DMS53 (cell line): ENCODE data around the gene SPG21.
"Not testable (repeated sequence)": the region's sequence is repeated elsewhere in the genome, so short reads cannot be mapped to it uniquely, and the experiment has no call there.

ENCODE experiments used
- DNase-seq: peaks from one replicate; lab custom pipeline; 2025; lab: John Stamatoyannopoulos, UW

SPG21 gene

GRCh38 chr15:64989416-64990167 lies at the start of gene SPG21:
TSS of gene SPG21 (minus strand) at chr15:64989914. CDS start at chr15:64983569, 6,345 bp downstream.
- DNase-seq: peak; percentile 96

GRCh38 chr15:65038836-65039235 lies 49.1 kb upstream of the SPG21 start:
- no peak for DNase-seq

- DNase-seq: no peak
These were observed 48.7 kb upstream of the SPG21 start for GRCh38 chr15:65038428-65038827.

GRCh38 chr15:65037309-65037708 lies 47.6 kb upstream of the SPG21 start:
- no peak for DNase-seq

- DNase-seq: no peak
These were observed 45.0 kb upstream of the SPG21 start for GRCh38 chr15:65034719-65035118.

- peak; percentile 63 for DNase-seq
These were observed 44.0 kb upstream of the SPG21 start for GRCh38 chr15:65033659-65034269.

- peak; percentile 91 for DNase-seq
These were observed 43.3 kb upstream of the SPG21 start for GRCh38 chr15:65032801-65033537.

GRCh38 chr15:65029736-65030208 lies 40.1 kb upstream of the SPG21 start:
- DNase-seq: no peak

GRCh38 chr15:65028921-65029735 lies 39.4 kb upstream of the SPG21 start, which contains the start of gene MTFMT:
TSS of gene MTFMT (minus strand) at chr15:65029639. CDS start at chr15:65029613, 26 bp downstream.
- DNase-seq: peak; percentile 83

- no peak for DNase-seq
These were observed 38.6 kb upstream of the SPG21 start for GRCh38 chr15:65028338-65028737.

- DNase-seq: no peak
These were observed 37.9 kb upstream of the SPG21 start for GRCh38 chr15:65027593-65027992.

GRCh38 chr15:65026756-65027155 lies 37.0 kb upstream of the SPG21 start:
- DNase-seq: no peak

GRCh38 chr15:65021488-65021887 lies 31.8 kb upstream of the SPG21 start:
- no peak for DNase-seq

- DNase-seq: no peak
These were observed 30.7 kb upstream of the SPG21 start for GRCh38 chr15:65020419-65020818.

- not testable (repeated sequence) for DNase-seq
These were observed 21.5 kb upstream of the SPG21 start for GRCh38 chr15:65011198-65011597.

- no peak for DNase-seq
These were observed 19.3 kb upstream of the SPG21 start for GRCh38 chr15:65008983-65009382.

- DNase-seq: no peak
These were observed 17.2 kb upstream of the SPG21 start for GRCh38 chr15:65006876-65007275.

- DNase-seq: no peak
These were observed 15.3 kb upstream of the SPG21 start for GRCh38 chr15:65004993-65005392.

- no peak for DNase-seq
These were observed 8.1 kb upstream of the SPG21 start for GRCh38 chr15:64997745-64998375.

GRCh38 chr15:64997066-64997465 lies 7.4 kb upstream of the SPG21 start:
- no peak for DNase-seq

- DNase-seq: no peak
These were observed 3.6 kb upstream of the SPG21 start for GRCh38 chr15:64993290-64993689.
